ENCODE results near the gene LHFPL3.
"Not testable (repeated sequence)": the region's sequence is repeated elsewhere in the genome, so short reads cannot be mapped to it uniquely, and the experiment has no call there.

The LHFPL3 gene

GRCh38 chr7:104933521-104933988 lies 605.2 kb downstream of the LHFPL3 start:
- no peak overlapping the region for H3K4me3 ChIP-seq (ENCODE audit: low read depth, low read length)
- DNase-seq (ENCODE audit: low read depth) = no peak
- TF ChIP-seq, protein P1, sequence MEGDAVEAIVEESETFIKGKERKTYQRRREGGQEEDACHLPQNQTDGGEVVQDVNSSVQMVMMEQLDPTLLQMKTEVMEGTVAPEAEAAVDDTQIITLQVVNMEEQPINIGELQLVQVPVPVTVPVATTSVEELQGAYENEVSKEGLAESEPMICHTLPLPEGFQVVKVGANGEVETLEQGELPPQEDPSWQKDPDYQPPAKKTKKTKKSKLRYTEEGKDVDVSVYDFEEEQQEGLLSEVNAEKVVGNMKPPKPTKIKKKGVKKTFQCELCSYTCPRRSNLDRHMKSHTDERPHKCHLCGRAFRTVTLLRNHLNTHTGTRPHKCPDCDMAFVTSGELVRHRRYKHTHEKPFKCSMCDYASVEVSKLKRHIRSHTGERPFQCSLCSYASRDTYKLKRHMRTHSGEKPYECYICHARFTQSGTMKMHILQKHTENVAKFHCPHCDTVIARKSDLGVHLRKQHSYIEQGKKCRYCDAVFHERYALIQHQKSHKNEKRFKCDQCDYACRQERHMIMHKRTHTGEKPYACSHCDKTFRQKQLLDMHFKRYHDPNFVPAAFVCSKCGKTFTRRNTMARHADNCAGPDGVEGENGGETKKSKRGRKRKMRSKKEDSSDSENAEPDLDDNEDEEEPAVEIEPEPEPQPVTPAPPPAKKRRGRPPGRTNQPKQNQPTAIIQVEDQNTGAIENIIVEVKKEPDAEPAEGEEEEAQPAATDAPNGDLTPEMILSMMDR (IDR thresholded peaks at IDR 0.05; ENCODE audit: control insufficient read depth, extremely low read depth, insufficient read depth) = no peak

DNA sequence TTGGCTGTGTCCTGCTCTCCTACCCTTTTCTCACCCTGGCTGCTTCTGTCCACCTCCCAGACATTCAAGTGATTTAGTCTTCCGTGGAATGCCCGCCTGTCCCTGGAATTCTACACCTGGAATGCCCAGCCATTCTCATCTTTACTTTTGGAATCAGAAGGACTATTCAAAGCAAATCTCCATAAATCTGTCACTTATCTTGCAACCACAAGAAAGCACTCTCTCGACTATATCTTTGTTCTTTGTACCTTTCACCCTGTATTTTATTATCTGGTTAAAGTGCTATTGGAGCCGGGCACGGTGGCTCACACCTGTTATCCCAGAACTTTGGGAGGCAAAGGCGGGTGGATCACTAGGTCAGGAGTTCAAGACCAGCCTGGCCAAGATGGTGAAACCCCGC lies 606.3 kb downstream of the LHFPL3 start:
- no peak overlapping the region for H3K4me3 ChIP-seq (ENCODE audit: low read depth, low read length)
- no peak for DNase-seq (ENCODE audit: low read depth)
- TF ChIP-seq, protein P1 (IDR thresholded peaks at IDR 0.05; ENCODE audit: control insufficient read depth, extremely low read depth, insufficient read depth) = no peak

DNA sequence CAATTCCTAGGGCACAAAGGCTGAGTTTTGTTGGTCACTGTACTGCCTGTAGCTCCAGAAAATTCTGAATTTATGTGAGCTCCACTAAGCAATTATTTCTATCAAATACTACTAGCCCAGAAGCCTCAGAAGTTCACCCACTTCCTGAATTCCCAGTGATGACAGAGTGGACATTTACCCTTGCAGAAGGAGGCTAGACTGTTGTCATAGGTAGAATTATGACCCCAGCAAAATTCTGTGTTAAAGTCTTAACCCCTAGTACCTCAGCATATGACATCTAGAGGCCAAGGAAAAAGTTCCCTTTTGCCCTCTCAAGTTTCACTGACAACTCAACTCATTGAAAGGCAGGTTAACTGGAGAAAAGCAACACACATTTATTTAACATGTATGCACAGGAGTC lies 606.9 kb downstream of the LHFPL3 start:
- TF ChIP-seq, protein P1 (IDR thresholded peaks at IDR 0.05; ENCODE audit: control insufficient read depth, extremely low read depth, insufficient read depth) = no peak
- no peak overlapping the region for H3K4me3 ChIP-seq (ENCODE audit: low read depth, low read length)
- DNase-seq (ENCODE audit: low read depth) = no peak

DNA sequence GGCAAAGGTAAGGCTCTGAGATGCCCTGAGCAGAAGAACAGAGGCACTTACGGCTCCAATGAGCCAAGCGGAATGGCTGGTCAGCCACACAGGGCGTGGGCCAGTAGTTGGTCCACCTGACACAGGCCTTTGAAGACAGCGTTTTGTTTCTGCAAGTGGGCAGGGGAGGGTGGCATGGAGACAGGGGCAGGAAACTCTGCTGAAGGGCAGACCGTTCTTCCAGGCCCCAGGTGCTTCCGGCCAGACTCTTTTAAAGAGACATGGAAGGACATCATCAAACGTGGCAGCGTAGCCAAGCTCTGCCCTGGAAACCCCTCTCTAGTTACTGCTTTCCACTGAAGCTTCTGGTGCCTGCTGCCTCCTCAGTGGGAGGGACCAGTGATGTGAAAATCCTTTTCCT lies 608.1 kb downstream of the LHFPL3 start:
- H3K4me3 ChIP-seq (ENCODE audit: low read depth, low read length) = no peak overlapping the region
- TF ChIP-seq, protein P1 (IDR thresholded peaks at IDR 0.05; ENCODE audit: control insufficient read depth, extremely low read depth, insufficient read depth) = no peak

GRCh38 chr7:104937489-104937888 lies 609.1 kb downstream of the LHFPL3 start:
- not testable (repeated sequence) for H3K4me3 ChIP-seq (ENCODE audit: low read depth, low read length); DNase-seq (ENCODE audit: low read depth)

More for the DNA sequence above, 608.1 kb downstream of the LHFPL3 start:
- no peak for DNase-seq (ENCODE audit: low read depth)

DNA sequence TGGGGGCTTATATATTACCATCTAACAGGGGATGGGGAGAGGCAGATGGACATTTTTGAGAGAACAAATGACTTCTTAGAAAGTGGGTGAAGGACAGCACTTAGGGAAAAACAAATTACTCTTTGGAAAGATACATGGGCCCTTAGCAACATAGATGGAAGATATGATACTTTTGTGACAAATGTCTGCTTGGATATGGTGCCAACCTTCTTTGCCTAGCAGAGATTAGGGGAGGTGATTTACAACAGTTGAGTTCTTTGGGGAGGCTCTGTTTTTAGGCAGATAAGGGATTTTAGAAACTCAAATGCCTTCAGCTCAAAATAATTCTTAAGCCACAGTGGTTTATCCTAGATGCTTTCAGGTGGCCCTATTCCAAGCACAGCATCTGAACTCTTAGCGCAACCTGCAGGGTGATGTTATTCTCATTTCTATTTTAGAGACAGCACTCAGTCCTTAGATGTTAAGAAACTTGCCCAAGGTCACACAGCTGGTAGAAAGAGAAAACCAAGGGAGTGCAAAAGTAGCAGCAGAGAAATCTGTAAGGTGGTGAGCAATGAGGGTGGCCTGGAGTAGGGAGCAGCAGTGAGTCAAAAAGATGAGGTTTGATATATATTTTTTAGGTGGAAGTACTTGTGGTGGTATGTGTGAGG lies 610.5 kb downstream of the LHFPL3 start:
- DNase-seq (ENCODE audit: low read depth) = no peak
- no peak overlapping the region for H3K4me3 ChIP-seq (ENCODE audit: low read depth, low read length)
- TF ChIP-seq, protein P1 (IDR thresholded peaks at IDR 0.05; ENCODE audit: control insufficient read depth, extremely low read depth, insufficient read depth) = no peak

- no peak overlapping the region for H3K4me3 ChIP-seq (ENCODE audit: low read depth, low read length)
- no peak for DNase-seq (ENCODE audit: low read depth)
- TF ChIP-seq, protein P1 (IDR thresholded peaks at IDR 0.05; ENCODE audit: control insufficient read depth, extremely low read depth, insufficient read depth) = no peak
Measured at GRCh38 chr7:104940023-104940710, 611.8 kb downstream of the LHFPL3 start.
